ENCODE measurements around the gene GGA2. TPM values are rescaled to one million over a fixed set of nuclear protein-coding genes. Genes with fewer than 3 reads are reported as not detected.

The GGA2 gene, protein sequence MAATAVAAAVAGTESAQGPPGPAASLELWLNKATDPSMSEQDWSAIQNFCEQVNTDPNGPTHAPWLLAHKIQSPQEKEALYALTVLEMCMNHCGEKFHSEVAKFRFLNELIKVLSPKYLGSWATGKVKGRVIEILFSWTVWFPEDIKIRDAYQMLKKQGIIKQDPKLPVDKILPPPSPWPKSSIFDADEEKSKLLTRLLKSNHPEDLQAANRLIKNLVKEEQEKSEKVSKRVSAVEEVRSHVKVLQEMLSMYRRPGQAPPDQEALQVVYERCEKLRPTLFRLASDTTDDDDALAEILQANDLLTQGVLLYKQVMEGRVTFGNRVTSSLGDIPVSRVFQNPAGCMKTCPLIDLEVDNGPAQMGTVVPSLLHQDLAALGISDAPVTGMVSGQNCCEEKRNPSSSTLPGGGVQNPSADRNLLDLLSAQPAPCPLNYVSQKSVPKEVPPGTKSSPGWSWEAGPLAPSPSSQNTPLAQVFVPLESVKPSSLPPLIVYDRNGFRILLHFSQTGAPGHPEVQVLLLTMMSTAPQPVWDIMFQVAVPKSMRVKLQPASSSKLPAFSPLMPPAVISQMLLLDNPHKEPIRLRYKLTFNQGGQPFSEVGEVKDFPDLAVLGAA
- total RNA-seq: 100 to 1,000 TPM; 114 to 118 TPM
- polyA plus RNA-seq: 10 to 100 TPM; 49.2 to 49.6 TPM

DNA sequence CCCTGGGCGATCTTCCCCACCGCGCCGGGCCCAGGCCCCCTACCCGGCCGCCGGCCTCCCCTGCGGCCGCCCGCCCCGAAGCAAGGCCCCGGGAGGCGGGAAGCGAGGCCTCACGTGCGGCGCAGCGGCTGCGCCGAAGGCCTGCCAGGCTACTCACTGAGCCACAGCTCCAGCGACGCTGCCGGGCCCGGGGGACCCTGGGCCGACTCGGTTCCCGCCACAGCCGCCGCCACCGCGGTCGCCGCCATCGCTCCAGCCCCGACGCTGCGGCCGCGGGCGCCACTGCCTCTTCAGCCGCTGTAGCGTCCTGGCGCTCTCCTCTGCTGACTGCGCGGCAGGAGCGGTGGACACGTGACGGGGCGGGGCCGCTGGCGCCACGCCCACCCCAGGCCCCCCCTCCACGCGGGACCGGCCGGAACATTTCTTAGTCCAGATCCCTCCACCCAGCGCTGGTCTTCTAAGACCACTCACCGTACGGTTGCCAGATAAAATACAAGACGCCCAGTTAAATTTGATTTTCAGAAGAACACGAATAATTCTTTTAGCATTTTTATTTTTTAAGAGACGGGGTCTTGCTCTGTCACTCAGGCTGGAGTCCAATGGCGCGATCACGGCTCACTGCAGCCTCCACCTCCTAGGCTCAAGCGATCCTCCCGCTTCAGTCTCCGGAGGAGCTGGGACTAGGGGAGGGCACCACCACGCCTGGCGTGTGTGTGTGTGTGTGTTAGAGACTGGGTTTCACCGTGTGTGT is at the start of gene GGA2:
Gene GGA2, minus strand, starts transcription at position 331 of the 751 bp plus-strand sequence. Its CDS starts 83 bp downstream, at position 248.
- ChIA-PET CTCF (ENCODE audit: partially characterized antibody) (interaction anchor here (1.1 to 2.5 kb wide), 3 partner anchors 46 to 74 kb away, joined by 3 to 7 read pairs (median 5); no protein-coding TSS in a partner anchor), POLR2A (ENCODE audit: partially characterized antibody) (interaction anchor here (0.7 to 2.9 kb wide), 10 partner anchors 11 to 86 kb away, joined by 3 to 19 read pairs (median 4); partner anchors contain the start of genes EARS2, NDUFAB1 and UBFD1)
- Histone ChIP-seq H3K4me3 (ENCODE audit: low read length in 2 of 2) (peak within 1 kb of the TSS; percentile 63 to 75), H3K27me3 (ENCODE audit: insufficient read depth, low read length) (no peaks in the 10 kb centered on the region), H3K4me1 (ENCODE audit: insufficient read depth, low read length) (peaks cover 51% of the 10 kb centered on the region), H3K27ac (ENCODE audit: low read depth, low read length) (peak within 1 kb of the TSS; percentile 61), H3K36me3 (ENCODE audit: insufficient read depth, low read length) (no peaks in the 10 kb centered on the region), H3K9me3 (ENCODE audit: control insufficient read depth in 1 of 2, low read length in 2 of 2) (no peaks in the 10 kb centered on the region)
- peak; percentile 68 to 78 (median 73) for DNase-seq
- Mint-ChIP-seq H3K9me3 (no peaks in the 10 kb centered on the region), H3K27me3 (no peaks in the 10 kb centered on the region), H3K36me3 (peaks cover 0 to 9% of the 10 kb centered on the region in 2 donors), H3K27ac (peak within 1 kb of the TSS; percentile 71 to 95 (median 90)), H3K4me1 (peaks cover 44 to 78% (median 59%) of the 10 kb centered on the region in 4 donors), H3K4me3 (peak within 1 kb of the TSS; percentile 90 to 97 (median 94))
- intact Hi-C loops (cut with micrococcal nuclease): loop anchor here (1.0 kb wide), 2 partner anchors 47 to 57 kb away; partner anchors contain the start of genes COG7, EARS2 and UBFD1

DNA sequence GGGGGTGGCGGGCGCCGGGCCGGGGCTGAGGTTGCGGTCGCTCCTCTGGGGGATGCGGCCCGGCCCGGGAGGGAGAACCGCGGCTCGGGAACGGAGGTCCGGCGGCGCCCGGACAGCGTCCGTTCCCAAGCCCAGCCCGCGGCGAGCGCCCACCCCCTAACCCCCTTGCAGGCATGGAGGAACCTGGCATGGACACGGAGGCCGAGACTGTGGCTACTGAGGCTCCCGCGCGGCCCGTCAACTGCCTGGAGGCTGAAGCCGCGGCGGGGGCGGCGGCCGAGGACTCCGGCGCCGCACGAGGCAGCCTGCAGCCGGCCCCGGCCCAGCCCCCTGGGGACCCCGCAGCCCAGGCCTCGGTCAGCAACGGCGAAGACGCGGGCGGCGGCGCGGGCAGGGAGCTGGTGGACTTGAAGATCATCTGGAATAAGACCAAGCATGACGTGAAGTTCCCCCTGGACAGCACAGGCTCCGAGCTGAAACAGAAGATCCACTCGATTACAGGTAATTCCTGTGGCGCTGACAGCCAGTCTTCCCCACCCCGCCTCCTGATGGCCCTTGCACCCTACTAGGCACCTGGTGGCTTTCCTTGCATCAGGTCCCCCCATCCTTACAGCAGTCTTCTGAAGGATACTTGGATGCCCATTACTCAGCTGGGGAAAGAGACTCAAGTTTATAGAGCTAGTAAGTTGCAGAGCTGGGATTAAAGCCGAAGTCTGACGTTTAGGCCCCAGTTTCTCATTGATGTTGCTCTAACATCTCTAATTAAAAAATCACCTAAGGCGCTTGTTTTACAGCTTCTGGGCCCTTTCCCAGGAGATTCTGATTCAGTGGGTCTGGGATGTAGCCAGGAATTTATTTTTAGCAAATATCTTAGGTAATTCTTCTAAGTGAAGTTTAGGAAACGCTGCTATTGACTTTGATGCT is 47.7 kb upstream of the GGA2 start:
- Histone ChIP-seq H3K27me3 (ENCODE audit: insufficient read depth, low read length) (no peaks in the 10 kb centered on the region), H3K4me3 (ENCODE audit: low read length in 2 of 2) (peak overlapping the region; percentile 49 to 95), H3K27ac (ENCODE audit: low read depth, low read length) (peak overlapping the region; percentile 86), H3K9me3 (ENCODE audit: control insufficient read depth in 1 of 2, low read length in 2 of 2) (no peaks in the 10 kb centered on the region), H3K4me1 (ENCODE audit: insufficient read depth, low read length) (peaks cover 36% of the 10 kb centered on the region), H3K36me3 (ENCODE audit: insufficient read depth, low read length) (peaks cover 38% of the 10 kb centered on the region)
- Mint-ChIP-seq H3K4me3 (peak overlapping the region; percentile 90 to 96 (median 94)), H3K9me3 (no peaks in the 10 kb centered on the region), H3K36me3 (peaks cover 4 to 49% of the 10 kb centered on the region in 2 donors), H3K27ac (peak overlapping the region; percentile 81 to 98 (median 97)), H3K27me3 (no peaks in the 10 kb centered on the region), H3K4me1 (peaks cover 19 to 42% (median 31%) of the 10 kb centered on the region in 4 donors)
- intact Hi-C loops (cut with micrococcal nuclease): loop anchor here (1.0 to 2.0 kb wide), 5 partner anchors 38 to 409 kb away; partner anchors contain the start of genes COG7, DCTN5, GGA2 and NDUFAB1
- ChIA-PET POLR2A (ENCODE audit: partially characterized antibody) (interaction anchor here (0.9 to 2.2 kb wide), 7 partner anchors 11 to 1366 kb away, joined by 3 to 19 read pairs (median 4); partner anchors contain the start of genes COG7, DCTN5, GGA2 and PALB2), CTCF (ENCODE audit: partially characterized antibody) (interaction anchor here (0.5 to 2.0 kb wide), 8 partner anchors 8 to 124 kb away, joined by 3 to 8 read pairs (median 6); partner anchors contain the start of genes GGA2 and NDUFAB1)
- DNase-seq: peak in 2 of 5 donors; percentile 2 to 14

DNA sequence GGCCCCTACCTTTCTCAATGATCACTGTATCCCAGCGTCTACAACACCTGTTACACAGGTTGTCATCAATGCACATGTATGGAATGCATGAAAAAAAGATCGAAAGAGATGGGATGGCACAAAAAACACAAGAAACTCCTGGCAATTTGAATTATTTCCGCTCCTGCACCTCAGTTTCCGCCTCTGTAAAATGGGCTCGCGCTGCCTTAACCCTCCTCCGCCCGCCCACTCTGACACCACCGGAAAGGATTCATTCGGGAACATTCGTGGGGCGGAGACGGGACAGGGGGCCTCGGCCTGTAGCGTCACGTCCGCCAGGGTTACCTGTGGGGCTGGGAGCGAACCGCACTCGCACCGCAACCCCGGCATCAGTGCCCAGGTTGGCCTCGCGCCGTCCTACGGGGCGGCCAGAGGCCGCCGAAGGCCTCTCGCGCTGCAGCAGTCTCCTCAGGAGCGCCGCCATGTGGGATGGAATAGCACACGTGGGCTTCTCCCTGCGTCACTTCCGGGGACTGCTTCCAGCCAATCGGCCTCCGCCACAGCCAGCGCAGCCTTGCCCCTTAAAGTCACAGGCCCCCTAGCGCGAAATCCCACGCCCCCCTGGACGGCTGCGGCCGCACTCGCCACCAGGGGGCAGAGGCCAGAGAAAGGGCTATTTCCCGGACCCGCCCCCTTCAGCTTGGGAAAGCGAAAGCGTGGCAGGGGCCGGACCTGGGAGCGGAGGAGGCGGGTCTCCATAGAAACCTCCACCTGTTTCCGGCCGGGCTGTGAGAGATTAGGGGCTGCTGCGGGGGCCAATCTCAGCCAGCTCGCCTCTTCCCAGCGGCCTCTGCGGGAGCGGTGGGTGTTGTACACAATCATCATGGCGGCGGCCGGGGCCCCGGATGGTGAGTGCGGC is 46.8 kb upstream of the GGA2 start, which contains the start of the genes EARS2 and UBFD1:
Gene EARS2, minus strand, starts transcription at position 470 of the 898 bp plus-strand sequence. Its CDS starts 7 bp downstream, at position 463.
Gene UBFD1, plus strand, starts transcription at position 847 of the 898 bp plus-strand sequence. Its CDS starts 16 bp downstream, at position 863.
- Histone ChIP-seq H3K27ac (ENCODE audit: low read depth, low read length) (peak within 1 kb of the TSS; percentile 86), H3K9me3 (ENCODE audit: control insufficient read depth in 1 of 2, low read length in 2 of 2) (no peaks in the 10 kb centered on the region), H3K27me3 (ENCODE audit: insufficient read depth, low read length) (no peaks in the 10 kb centered on the region), H3K4me1 (ENCODE audit: insufficient read depth, low read length) (peaks cover 36% of the 10 kb centered on the region), H3K4me3 (ENCODE audit: low read length in 2 of 2) (peak within 1 kb of the TSS; percentile 90 to 95), H3K36me3 (ENCODE audit: insufficient read depth, low read length) (peaks cover 33% of the 10 kb centered on the region)
- CTCF ChIA-PET (ENCODE audit: partially characterized antibody): interaction anchor here (0.5 to 2.0 kb wide), 5 partner anchors 40 to 122 kb away, joined by 4 to 8 read pairs (median 6); no protein-coding TSS in a partner anchor
- Mint-ChIP-seq H3K9me3 (no peaks in the 10 kb centered on the region), H3K27me3 (no peaks in the 10 kb centered on the region), H3K36me3 (peaks cover 1 to 40% of the 10 kb centered on the region in 2 donors), H3K4me3 (peak within 1 kb of the TSS; percentile 90 to 96 (median 94)), H3K27ac (peak within 1 kb of the TSS; percentile 95 to 98 (median 97)), H3K4me1 (peaks cover 19 to 42% (median 31%) of the 10 kb centered on the region in 4 donors)
- DNase-seq: peak; percentile 94 to 97 (median 96)
- intact Hi-C loops (cut with micrococcal nuclease): loop anchor here (1.0 to 2.0 kb wide), 5 partner anchors 39 to 408 kb away; partner anchors contain the start of genes COG7, DCTN5, GGA2 and NDUFAB1
- POLR2A ChIA-PET (ENCODE audit: partially characterized antibody): interaction anchor here (0.5 to 2.2 kb wide), 9 partner anchors 17 to 1366 kb away, joined by 3 to 19 read pairs (median 4); partner anchors contain the start of genes COG7, DCTN5, GGA2 and PALB2

DNA sequence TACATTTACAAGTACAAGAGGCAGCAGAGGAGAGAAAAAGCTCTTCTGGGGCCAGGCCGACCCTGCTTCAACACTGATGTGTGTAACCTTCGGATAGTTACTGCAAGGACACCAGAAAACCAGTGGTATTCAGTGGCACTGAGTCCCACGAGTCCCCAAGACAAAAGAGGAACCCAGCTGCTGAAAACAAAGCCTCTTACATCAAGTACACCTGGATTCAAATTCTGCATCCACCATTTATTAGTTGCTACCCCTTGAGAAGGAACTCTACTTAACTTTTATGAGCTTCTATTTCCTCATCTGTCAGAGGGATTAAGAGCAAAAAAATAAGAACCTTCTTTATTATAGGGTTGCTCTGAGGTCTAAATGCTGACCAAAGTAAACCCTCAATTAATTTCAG is 44.2 kb upstream of the GGA2 start:
- peaks cover 13 to 33% of the 10 kb centered on the region in 2 donors for H3K36me3 Mint-ChIP-seq
- POLR2A ChIA-PET (ENCODE audit: partially characterized antibody): interaction anchor here (1.4 kb wide), 1 partner anchor 9 kb away, joined by 6 read pairs; no protein-coding TSS in a partner anchor

DNA sequence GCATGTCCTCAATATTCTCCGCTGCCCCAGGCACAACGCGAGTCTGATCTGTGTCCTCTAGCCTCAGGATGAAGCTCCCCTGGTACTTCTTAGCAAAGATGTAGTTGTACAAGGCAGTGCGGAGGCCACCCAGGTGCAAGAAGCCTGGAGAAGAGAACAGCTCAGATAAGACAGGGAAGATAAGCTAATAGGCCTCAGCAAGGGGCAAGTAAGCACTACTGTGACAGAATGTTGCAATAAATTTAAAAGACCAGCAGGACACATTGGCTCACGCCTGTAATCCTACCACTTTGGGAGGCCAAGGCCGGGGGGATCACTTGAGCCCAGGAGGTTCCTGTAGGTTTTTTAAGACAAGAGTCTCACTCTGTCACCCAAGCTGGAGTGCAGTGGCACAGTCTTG is 41.9 kb upstream of the GGA2 start:
- no peaks in the 10 kb centered on the region for H3K27me3 Mint-ChIP-seq
- no peak overlapping the region for H3K4me3 ChIP-seq (ENCODE audit: low read length in 2 of 2)
- H3K9me3 ChIP-seq (ENCODE audit: control insufficient read depth in 1 of 2, low read length in 2 of 2): no peaks in the 10 kb centered on the region
- no peak overlapping the region for H3K27ac ChIP-seq (ENCODE audit: low read depth, low read length)
- peaks cover 8 to 16% (median 13%) of the 10 kb centered on the region in 4 donors for H3K4me1 Mint-ChIP-seq
- ChIA-PET POLR2A (ENCODE audit: partially characterized antibody) (interaction anchor here (0.9 kb wide), 1 partner anchor 1707 kb away, joined by 3 read pairs; no protein-coding TSS in a partner anchor), CTCF (ENCODE audit: partially characterized antibody) (no interaction called here)
- intact Hi-C loops (cut with micrococcal nuclease): no loop called here
- peaks cover 33% of the 10 kb centered on the region for H3K36me3 ChIP-seq (ENCODE audit: insufficient read depth, low read length)
- peaks cover 20 to 36% of the 10 kb centered on the region in 2 donors for H3K36me3 Mint-ChIP-seq
- no peak overlapping the region for H3K4me3 Mint-ChIP-seq
- peak overlapping the region in 2 of 7 donors; percentile 25 to 37 for H3K27ac Mint-ChIP-seq
- no peaks in the 10 kb centered on the region for H3K9me3 Mint-ChIP-seq
- H3K27me3 ChIP-seq (ENCODE audit: insufficient read depth, low read length): no peaks in the 10 kb centered on the region
- peaks cover 17% of the 10 kb centered on the region for H3K4me1 ChIP-seq (ENCODE audit: insufficient read depth, low read length)
- DNase-seq: no peak

More for the DNA sequence above, 44.2 kb upstream of the GGA2 start:
- H3K27ac Mint-ChIP-seq: peak overlapping the region in 1 of 7 donors; percentile 46
- H3K4me3 Mint-ChIP-seq: no peak overlapping the region
- no peaks in the 10 kb centered on the region for H3K27me3 ChIP-seq (ENCODE audit: insufficient read depth, low read length)
- H3K36me3 ChIP-seq (ENCODE audit: insufficient read depth, low read length): peaks cover 25% of the 10 kb centered on the region
- H3K4me1 Mint-ChIP-seq: peaks cover 12 to 34% (median 24%) of the 10 kb centered on the region in 4 donors
- H3K4me1 ChIP-seq (ENCODE audit: insufficient read depth, low read length): peaks cover 30% of the 10 kb centered on the region
- no peak overlapping the region for H3K27ac ChIP-seq (ENCODE audit: low read depth, low read length)
- H3K27me3 Mint-ChIP-seq: no peaks in the 10 kb centered on the region
- intact Hi-C loops (cut with micrococcal nuclease): no loop called here
- H3K9me3 ChIP-seq (ENCODE audit: control insufficient read depth in 1 of 2, low read length in 2 of 2): no peaks in the 10 kb centered on the region
- DNase-seq: no peak
- CTCF ChIA-PET (ENCODE audit: partially characterized antibody): no interaction called here
- H3K9me3 Mint-ChIP-seq: no peaks in the 10 kb centered on the region
- no peak overlapping the region for H3K4me3 ChIP-seq (ENCODE audit: low read length in 2 of 2)
